Measurements from ENCODE around the gene COQ7.

COQ7 gene

DNA sequence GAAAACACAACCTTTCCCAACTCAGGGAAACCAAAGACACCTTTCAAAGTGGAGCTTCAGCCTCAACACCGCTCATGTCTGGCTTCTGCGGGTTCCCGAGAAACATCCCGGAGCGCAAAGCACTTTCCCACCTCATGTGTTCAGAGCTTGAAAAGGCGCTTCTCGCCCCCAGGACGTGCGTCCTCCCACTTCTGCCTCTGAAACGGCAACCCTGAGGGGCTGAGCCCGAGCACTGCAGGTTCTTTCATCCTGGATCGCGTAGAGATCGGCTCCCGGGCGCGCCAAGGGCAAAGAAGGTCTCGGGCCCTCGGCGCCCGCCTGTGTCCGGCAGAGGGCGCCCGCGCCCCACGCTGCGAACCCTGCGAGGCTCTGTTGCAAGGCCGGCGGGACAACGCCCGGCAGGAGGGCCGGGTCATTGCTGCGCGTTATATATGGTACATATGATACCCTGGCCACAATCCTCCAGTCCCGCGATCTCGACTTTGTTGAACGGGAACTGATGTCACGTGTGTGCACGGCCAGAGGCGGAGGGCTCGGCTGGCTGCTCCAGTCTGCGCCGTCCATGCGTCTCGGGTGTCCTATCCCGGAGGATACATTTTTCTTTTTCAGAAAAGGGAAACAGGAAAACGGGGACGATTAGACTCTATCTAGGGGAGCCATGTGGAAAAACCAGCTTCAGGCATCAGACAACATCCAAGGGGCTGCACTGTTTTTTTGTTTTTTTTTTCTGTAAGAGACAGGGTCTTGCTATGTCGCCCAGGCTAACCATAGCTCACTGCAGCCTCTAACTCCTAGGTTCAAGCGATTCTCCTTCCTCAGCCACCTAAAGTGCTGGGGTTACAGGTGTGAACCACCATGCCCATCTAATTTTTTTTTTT lies 19.1 kb downstream of the COQ7 start:
- peak; percentile 71 for DNase-seq

DNA sequence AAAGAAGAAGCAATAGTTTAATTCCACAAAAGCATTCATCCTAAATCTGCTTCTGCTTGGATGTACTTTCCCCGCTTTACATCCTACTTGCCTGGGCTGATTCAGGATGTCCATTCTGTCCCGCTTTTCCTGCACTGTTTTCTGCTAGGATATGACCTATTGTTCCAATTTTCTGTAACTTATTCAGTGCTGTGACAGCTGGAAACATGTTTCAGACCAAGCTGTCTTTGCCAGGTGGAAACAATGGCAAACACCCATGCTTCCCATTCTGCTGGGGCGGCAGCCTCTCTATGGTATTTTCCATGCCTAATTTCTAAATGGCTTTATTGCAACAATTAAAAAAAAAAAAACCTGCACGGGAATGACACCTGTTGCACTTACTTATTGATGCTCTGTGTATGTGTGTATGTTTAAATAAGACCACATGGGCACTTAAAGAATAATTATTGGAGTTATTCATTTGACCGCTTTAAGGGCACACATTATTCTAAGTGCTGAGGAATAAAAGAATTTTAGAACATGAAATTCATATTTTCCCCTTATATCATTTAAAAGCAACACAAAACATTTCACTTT lies 21.0 kb downstream of the COQ7 start:
- no peak for DNase-seq

DNA sequence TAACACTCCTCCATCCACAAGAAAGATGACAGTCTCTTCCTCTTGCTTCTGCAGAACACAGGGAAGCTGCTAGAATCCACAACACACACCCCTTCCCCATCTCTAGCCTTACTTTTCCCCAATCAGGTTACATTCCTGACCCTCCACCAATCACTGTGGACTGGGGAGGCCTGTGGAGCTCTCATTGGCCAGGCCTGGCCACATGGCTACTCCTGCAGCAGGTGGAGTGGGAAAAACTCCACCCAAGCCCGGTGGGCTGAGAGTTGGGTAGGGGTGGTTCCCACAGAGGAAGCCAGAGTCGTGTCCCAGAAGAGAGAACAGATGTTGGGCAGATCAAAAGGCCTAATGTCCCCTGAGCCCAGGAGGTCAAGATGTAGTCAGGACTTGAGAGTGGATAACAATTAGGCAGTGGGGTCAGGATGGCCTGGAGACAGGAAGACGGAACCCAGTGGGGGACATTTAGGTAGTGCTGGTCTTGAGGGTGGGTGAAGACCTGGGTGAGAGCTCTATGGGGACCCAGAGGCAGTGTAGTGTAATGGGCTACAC lies 22.1 kb downstream of the COQ7 start:
- DNase-seq: no peak

DNA sequence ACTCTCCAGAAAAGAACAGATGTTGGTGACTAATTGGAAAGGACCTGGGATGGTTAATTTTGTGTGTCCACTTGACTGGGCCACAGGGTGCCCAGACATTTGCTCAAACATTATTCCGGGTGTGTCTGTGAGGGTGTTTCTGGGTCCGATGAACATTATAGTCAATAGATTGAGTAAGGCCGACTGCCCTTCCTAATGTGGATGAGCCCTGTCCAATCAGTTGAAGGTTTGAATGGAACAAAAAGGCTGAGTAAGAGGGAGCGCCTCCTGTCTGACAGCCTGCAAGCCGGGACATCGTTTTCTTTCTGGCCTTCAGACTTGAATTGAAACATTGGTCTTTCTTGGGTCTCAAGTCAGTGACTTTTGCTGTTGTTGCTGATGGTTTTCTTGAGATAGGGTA lies 23.5 kb downstream of the COQ7 start:
- DNase-seq: no peak

DNA sequence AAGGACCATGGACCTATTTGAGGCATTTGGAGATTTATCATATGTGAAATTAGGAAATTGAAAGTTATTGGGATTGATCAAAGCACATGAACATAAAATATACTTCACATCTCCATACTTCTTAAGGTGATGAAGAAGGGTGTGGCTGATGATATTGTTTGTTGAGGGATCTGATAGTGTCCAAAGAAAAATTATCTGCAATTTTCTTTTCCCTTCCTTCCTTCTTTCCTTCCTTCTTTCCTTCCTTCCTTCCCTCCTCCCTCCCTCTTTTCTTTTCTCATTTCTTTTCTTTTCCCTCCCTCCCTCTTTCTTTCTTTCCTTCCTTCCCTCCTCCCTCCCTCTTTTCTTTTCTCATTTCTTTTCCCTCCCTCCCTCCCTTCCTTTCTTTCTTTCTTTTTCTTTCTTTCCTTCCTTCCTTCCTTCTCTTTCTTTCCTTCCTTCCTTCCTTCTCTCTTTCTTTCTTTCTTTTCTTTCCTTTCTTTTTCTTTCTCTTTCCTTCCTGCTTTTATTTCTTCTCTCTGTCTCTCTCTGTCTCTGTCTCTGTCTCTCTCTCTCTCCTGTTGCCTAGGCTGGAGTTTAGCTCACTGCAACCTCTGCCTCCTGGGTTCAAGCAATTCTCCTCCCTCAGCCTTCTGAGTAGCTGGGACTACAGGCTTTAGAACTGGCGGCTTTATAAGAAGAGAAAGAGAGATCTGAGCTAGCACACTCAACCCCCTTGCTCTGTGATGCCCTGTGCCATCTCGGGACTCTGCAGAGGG lies 25.4 kb downstream of the COQ7 start:
- DNase-seq: no peak

DNA sequence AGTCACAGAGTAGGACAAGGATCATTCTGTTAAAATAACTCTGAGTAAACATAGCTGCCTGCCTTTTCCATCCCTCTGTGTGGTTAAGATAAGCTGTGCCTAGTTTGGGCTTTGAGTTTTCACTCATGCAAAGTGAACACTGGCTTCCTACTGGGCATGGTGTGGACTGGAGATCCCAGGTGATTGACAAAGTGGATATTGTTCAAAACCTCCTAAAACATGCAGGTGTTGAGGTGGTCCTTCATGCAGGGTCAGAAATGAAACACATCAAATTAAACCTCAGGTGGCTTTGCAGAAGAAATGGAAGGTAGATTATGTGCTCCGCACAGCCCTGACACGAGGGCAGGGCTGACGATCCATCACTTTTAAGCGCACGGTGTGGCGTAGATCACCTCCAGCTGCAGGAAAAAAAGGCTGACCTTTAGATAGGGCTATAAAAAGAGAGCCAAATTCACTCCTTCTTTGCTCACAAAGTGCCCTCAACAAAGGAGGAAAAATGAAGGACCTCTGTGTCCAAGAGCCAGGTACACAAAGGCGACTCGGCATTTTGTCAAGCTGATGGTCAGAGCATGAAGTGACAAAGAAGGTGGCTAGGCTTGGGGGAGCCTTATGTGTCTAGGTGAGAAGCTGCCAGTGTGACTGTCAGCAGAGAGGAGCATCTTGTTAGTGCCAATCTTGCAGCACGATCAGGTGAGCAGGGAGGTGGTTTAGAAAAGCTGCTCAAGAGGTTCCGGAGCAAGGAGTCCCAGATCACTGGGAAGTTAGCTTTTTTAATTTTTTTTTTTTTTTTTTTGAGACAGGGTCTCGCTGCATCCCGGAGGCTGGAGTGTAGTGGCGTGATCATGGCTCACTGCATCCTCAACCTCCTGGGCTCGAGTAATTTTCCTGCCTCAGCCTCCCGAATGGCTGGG lies 26.5 kb downstream of the COQ7 start:
- DNase-seq: no peak

DNA sequence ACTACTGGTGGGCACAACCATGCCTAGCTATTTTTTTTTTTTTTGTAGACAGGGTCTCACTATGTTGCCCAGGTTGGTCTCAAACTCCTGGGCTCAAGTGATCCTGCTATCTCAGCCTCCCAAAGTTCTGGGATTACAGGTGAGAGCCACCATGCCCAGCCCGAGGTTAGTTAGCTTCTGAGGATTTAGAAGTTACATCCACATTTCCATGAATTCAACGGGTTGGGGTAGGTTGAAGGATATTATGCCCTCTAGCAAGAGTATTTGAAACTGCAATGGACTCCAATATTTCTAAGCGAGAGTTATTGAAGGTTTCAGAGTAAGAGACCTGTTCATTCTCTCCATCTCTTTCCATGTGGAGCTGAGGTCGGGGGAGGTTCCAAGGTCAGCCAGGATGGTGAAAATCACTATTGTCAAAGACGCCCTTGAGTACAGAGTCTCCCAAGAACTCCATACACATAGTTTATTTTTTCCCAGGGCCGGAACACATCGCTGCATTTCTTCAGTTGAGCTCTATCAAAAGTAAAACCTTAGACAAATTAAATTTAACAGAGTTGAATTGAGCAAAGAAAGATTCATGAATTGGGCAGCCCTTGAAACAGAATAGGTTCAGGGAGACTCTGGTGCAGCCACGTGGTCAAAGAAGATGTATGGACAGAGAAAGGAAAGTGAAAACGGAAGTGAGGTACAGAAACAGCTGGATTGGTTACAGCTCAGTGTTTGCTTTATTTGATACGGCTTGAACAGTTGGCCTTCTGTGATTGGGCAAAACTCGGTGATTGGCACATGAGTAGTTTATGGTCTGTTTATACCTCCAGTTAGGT lies 27.3 kb downstream of the COQ7 start:
- no peak for DNase-seq

DNA sequence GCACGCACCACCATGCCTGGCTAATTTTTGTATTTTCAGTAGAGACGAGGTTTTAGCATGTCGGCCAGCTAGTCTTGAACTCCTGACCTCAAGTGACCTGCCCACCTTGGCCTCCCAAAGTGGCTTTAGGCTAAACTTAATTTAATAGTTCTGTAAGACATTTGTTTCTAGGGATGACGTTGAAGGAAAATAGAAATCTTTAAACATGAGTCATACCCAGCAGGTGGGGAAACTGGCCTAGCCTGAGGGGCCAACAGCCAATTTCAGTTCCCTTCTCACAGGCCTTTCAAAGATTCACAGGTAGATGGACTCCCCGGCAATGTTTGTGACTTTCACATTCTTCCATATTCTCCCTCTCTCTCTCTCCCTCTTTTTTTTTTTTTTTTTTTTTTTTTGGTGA lies 28.2 kb downstream of the COQ7 start:
- no peak for DNase-seq

DNA sequence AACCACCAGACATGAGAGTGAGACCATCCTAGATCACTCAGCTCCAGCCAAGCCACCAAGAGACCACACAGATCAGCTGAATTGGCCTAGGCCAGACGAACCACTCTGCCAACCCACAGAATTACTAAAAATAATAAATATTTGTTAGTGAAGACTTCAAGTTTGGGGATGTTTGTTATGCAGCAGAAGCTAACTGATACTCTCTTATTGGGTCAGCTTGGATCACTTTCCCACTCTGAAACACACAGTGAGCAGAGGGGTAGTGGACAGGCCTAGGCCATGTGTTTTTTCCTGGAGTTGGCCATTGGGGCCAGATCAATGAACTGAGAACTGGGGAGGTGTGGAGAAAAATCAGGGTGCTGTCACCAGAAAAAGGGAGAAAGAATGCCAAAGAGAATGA lies 30.8 kb downstream of the COQ7 start:
- DNase-seq: no peak

DNA sequence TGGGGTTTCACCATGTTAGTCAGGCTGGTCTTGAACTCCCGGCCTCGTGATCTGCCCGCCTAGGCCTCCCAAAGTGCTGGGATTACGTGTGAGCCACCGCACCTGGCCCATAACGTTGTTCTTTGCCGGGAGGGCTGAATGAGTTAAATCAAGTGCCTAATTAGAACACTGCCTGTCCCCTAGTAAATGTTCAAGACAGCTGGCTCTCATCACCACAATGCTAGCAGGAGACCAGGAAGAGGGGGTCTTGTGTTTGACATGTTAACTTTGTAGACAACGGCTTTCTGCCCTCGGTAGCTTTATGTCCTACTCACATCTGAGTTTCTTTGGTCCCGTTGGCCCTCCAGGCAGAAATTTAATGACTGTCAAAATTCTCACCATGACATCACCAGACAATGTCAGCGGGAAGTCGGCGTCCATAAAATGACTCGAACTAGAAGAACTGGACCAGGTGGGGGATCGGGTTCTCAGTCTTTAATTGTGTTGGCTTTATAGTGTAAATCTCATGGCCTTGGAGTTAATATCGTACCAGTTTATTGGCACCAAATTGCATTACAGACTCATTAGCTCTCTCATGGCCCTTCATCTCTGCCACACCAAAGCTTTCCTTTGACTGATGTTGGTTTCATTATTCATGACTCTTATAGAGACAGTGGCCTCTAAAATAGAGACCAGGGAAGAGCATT lies 34.9 kb downstream of the COQ7 start:
- no peak for DNase-seq

DNA sequence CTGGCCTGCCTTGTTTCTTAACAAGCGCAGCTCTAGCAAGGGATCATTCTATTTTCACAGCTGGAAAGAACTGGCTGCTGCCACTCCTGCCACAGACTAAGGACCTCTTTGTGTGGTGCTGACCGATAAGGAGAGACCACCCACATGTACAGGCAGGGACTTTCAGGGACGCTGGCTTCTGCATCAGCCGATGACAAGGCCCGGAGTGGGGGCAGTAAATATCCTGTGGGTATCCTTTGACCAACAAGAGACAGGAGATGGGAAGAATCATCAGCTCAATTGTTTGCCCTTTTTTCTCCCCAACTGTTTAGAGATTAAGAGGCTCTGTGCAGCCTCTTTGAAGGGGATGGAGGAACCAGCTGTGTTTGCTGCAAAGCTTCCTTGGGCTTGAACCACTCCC lies 37.2 kb downstream of the COQ7 start:
- no peak for DNase-seq

DNA sequence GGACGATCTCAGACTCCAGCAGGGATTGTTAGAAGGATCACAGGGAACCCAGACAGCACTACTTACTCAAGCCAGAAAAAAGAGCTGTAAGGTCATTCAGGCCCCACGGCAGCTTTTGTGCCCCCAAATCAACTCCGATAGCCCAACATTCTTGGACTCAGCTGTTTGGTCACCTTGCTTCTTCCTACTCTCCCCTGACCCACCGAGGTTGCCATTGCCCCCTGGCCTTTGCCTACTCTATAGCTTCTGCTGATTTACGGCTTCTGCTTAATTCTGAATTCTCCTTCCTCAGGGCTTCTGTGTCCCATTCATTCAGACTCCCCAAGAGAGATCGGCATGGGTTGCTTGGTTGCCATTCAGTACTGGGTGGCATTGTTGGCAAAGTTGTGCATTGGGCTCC lies 37.7 kb downstream of the COQ7 start:
- no peak for DNase-seq

DNA sequence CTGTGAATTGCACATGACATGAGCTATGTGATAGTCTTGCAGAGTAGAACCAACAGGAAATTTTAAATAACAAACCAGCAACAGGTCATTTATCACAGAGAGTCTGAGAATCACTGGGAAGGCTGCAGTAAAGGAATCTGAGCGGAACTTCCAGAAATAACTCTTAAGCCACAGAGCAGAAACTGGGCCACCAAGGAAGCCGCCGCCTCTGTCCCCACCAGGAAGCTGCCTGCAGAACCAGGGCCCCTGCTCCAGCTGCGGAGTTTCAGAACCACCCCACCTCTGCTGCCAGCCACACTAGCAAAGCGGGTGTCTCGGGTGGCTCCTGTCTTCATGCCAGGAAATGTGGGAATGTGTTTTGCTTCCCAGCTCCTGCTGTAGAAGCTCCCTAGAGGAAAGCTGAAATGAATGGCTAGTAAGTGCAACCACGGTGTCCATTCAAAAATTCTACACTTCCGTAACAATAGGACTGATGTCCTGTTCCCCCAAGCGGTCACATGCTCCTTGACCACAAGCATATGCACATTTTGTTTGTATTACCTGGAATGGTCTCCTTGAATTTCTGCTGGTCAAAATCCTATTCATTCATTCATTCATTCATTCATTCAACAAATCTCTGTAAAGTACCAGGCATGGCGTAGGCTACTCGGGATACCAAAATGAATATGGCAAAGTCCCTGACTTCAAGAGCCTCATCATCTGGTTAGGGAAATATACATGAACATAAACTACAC lies 38.6 kb downstream of the COQ7 start:
- no peak for DNase-seq

DNA sequence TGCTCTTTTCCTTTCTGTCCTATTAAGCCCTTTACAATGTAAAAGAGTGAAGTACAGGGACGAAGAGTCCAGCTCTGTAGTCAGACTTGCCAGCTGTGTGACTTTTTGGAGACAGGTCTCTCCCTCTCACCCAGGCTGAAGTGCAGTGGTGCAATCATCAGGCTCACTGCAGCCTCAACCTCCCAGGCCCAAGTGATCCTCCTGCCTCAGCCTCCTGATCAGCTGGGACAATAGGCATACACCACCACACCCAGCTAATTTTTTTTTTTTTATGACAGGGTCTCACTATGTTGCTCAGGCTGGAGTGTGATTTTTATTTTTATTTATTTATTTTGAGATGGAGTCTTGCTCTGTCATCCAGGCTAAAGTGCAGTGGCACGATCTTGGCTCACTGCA lies 39.2 kb downstream of the COQ7 start:
- DNase-seq: no peak

DNA sequence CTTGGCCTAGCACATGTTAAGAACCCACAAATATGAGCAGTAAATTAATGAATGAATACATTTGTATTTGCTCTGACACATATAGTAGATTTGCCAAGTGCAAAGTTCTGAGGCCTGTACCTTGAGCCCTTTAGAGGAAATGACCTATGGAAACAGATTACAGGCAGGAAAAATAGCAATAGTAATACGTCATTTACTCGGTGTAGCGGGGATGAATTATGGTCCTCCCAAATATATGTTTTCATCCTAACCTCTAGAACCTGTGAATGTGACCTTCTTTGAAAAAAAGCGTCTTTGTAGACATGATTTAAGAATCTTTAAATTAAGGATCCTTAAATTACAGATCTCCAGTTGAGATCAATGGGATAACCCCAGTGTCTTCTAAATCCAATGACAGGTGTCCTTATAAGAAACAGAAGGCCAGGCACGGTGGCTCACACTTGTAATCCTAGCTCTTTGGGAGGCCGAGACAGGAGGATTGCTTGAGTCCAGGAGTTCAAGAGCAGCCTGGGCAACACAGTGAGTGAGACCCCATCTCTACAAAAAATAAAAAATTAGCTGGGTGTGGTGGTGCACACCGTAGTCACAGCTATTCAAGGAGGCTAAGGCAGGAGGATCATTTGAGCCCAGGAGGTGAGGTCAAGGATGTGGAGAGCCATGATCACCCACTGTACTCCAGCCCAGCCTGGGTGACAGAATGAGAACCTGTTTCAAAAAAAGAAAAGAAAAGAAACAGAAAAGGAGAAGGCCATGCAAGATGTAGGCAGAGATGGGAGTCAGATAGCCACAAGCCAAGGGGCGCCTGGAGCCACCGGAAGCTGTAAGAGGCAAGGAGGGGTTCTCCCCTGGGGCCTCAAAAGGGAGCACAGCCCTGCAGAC lies 41.2 kb downstream of the COQ7 start:
- DNase-seq: no peak

DNA sequence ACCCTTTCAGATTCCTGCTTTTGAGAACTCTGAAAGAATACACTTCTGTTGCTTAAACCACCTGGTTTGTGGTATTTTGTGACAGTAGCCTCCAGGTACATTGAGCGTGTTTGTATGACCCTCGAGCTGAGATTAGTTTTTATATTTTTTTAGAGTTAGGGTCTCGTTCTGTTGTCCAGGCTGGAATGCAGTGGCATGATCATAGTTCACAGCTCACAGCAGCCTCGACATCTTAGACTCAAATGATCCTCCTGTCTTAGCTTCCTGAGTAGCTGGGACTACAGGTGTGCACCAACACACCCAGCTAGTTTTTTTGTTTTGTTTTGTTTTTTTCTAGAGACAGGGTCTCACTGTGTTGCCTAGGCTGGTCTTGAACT lies 41.9 kb downstream of the COQ7 start:
- no peak for DNase-seq

DNA sequence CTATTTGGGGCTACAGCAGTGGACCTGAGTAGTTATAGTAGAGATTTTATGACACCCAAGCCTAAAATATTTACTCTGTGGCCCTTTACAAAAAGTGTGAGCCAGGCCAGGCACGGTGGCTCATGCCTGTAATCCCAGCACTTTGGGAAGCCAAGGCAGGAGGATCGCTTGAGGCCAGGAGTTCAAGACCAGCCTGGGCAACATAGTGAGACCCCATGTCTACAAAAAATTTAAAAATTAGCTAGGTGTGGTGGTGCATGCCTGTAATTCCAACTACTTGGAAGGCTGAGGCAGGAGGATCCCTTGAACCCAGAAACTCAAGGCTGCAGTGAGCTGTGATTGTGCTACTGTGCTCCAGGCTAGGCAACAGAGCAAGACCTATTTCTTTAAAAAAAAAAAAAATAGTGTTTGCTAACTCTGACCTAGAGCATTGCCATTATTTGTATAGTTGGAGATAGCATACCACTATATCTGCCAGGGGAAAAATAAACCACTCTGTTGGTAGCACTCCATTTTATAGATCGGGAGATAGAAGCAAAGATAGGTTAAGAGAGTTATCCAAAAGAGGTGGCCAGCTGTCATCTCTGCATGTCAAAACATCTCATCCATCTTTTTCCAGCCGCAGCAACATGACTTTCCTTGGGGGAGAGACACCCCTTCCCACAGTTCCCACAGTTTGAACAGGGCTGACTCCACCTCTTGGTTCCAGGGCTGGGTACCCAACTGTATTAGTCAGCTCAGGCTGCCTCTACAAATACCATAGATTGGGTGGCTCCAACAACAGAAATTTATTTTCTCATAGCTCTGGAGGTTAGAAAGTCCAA lies 43.3 kb downstream of the COQ7 start:
- DNase-seq: no peak

DNA sequence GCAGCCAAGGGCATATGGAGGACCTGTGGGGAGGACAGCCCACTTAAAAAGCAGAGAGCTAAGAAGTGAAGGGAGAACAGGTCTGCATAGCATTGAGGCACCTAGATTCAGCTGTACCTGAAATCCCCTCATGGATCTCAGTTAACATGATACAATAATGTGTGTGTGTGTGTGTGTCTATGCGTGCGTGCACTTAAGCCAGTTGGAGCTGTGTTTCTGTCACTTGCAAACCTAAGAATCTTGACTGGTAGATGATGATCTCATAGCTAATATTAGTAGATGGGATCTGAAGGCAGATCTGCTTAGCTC lies 44.6 kb downstream of the COQ7 start:
- DNase-seq: no peak

Measured in NCI-H524 treated with DMSO at 0.1 percent for 48 hours (cell line).